Psoas muscle (tissue), 8 donors: ENCODE data around the gene DCAF4. TPM values are rescaled to one million over a fixed set of nuclear protein-coding genes. Genes with fewer than 3 reads are reported as not detected.

Experiments used
- ATAC-seq, 4 donors: fragments of 200-7000 bp; cut with Tn5 transposase; one replicate each; pipeline ENCODE4 v1.9.1; 2020; ENCODE audit warnings: moderate library complexity in 3 of 4, mild to moderate bottlenecking in 2 of 4
- DNase-seq, 2 donors: peaks; one replicate each; pipeline ENCODE4 v3.0.0-alpha.2; 2020
- H3K27ac ChIP-seq: fragments of 200-600 bp; one replicate; pipeline ENCODE4 v1.8.0; 2022
- H3K27me3 ChIP-seq, 3 donors: fragments of 200-600 bp in 1 of 3; one replicate each; pipeline versions ENCODE4 v1.6.1 to v1.8.0; 2013 to 2022; ENCODE audit warnings: low read length in 2 of 3, mild to moderate bottlenecking in 2 of 3, moderate library complexity in 1 of 3; ENCODE audit not compliant: insufficient read depth in 3 of 3
- H3K36me3 ChIP-seq, 2 donors: fragments of 200-600 bp in 1 of 2; one replicate each; pipeline versions ENCODE4 v1.6.1 to v1.8.0; 2013 to 2022; ENCODE audit warnings: low read depth in 1 of 2, mild to moderate bottlenecking in 1 of 2, moderate library complexity in 1 of 2; ENCODE audit not compliant: insufficient read depth in 1 of 2
- H3K4me1 ChIP-seq: fragments of 200-600 bp; one replicate; pipeline ENCODE4 v1.8.0; 2022
- H3K4me3 ChIP-seq: fragments of 200-600 bp; one replicate; pipeline ENCODE4 v1.8.0; 2022; ENCODE audit warnings: mild to moderate bottlenecking
- H3K9me3 ChIP-seq: fragments of 200-600 bp; one replicate; pipeline ENCODE4 v1.8.0; 2022
- CTCF ChIP-seq: fragments of 200-600 bp; IDR thresholded peaks from one replicate; pipeline ENCODE4 v1.8.0; 2022; ENCODE audit warnings: antibody characterized with exemption
- WGBS, 3 donors: extraction: QIAGEN DNeasy Blood & Tissue Kit; methylation state at CpG; one replicate each; pipeline versions ENCODE4 v1.1.6 to v1.1.7; 2013; 5-methylcytosine and 5-hydroxymethylcytosine counted together
- intact Hi-C, 2 donors: fragments of 100-400 bp; cut with DNase I; formaldehyde crosslinking; loops; one replicate each; pipeline versions ENCODE4 v1.11.0 to v1.14.2; 2022
- polyA plus RNA-seq, 3 donors: library from polyadenylated mRNA; stranded (reverse); fragments of 200-250 nt; gene quantifications; one replicate each; pipeline ENCODE4 v1.2.3, GENCODE V29; 2013
- total RNA-seq, 4 donors: library from RNA; stranded (reverse); fragmentation: NEBNext Ultra II Directional in 2 of 4; extraction: Animal tissue kit (Norgen Biotek cat#: 25700) in 2 of 4; gene quantifications; one replicate each; pipeline versions ENCODE4 v1.2.1 to v1.2.4, GENCODE V29; 2021 to 2023
- donor health status: healthy with polysubstance abuse.
- donor health status: DM: no; HTN: no; CAD: no; lungs with moderate emphysema.
- donor health status: Bipolar disorder and iron deficiency.
- donor health status: healthy.
- donor health status: DM: yes; HTN: yes; CAD: no.
- donor health status: DM: no; HTN: no; CAD: no.
- donor health status: DM: no; HTN: no; CAD: no.
- donor health status: DM: yes; HTN: yes; CAD: no.

The DCAF4 gene
- total and polyA plus RNA-seq, 7 donors = 11.1 to 26.0 (median 18.1) TPM

GRCh38 chr14:72904218-72904617, 22.0 kb upstream of the DCAF4 start:
- WGBS, 3 donors = 40 to 92% (median 48%) methylated on average over 1 of the region's 1 CpG
- Histone ChIP-seq H3K4me3 (no peak overlapping the region), H3K27me3 (no peaks in the 10 kb centered on the region), H3K9me3 (no peaks in the 10 kb centered on the region), H3K27ac (peak overlapping the region; percentile 7), H3K4me1 (peaks cover 42% of the 10 kb centered on the region), H3K36me3 (no peaks in the 10 kb centered on the region)
- DNase-seq (no peak), ATAC-seq (no peak)
- intact Hi-C loops = loop anchor here in 1 of 2 donors (5.0 kb wide), 3 partner anchors 92 to 387 kb away; no protein-coding TSS in a partner anchor
- TF ChIP-seq CTCF = no peak

- TF ChIP-seq CTCF = peak; percentile 93
- intact Hi-C loops = loop anchor here (1.0 to 5.0 kb wide), 4 partner anchors 93 to 389 kb away; no protein-coding TSS in a partner anchor
- H3K27me3 ChIP-seq = no peaks in the 10 kb centered on the region
- no peaks in the 10 kb centered on the region for H3K36me3 ChIP-seq
- peak; percentile 54 to 73 for DNase-seq
- H3K27ac ChIP-seq = peak overlapping the region; percentile 7
- WGBS, 3 donors = 23 to 25% (median 25%) methylated on average over 5 of the region's 5 CpGs
- no peak overlapping the region for H3K4me3 ChIP-seq
- ATAC-seq = peak; percentile 42 to 68 (median 48)
- H3K4me1 ChIP-seq = peaks cover 41% of the 10 kb centered on the region
- no peaks in the 10 kb centered on the region for H3K9me3 ChIP-seq
Observed at GRCh38 chr14:72904840-72905561, 21.3 kb upstream of the DCAF4 start.

GRCh38 chr14:72906316-72906715, 19.9 kb upstream of the DCAF4 start:
- Histone ChIP-seq H3K27ac (no peak overlapping the region), H3K27me3 (no peaks in the 10 kb centered on the region), H3K4me1 (peaks cover 36% of the 10 kb centered on the region), H3K4me3 (no peak overlapping the region), H3K9me3 (no peaks in the 10 kb centered on the region), H3K36me3 (no peaks in the 10 kb centered on the region)
- 49 to 62% (median 59%) methylated on average over 3 of the region's 3 CpGs for WGBS, 3 donors
- ATAC-seq = no peak
- no peak for DNase-seq
- intact Hi-C loops = no loop called here
- no peak for TF ChIP-seq CTCF

GRCh38 chr14:72906879-72907278, 19.4 kb upstream of the DCAF4 start:
- no peak for ATAC-seq
- H3K27me3 ChIP-seq = no peaks in the 10 kb centered on the region
- no peaks in the 10 kb centered on the region for H3K36me3 ChIP-seq
- DNase-seq = no peak
- no peaks in the 10 kb centered on the region for H3K9me3 ChIP-seq
- no peak overlapping the region for H3K4me3 ChIP-seq
- H3K4me1 ChIP-seq = peaks cover 34% of the 10 kb centered on the region
- no peak for TF ChIP-seq CTCF
- H3K27ac ChIP-seq = no peak overlapping the region
- intact Hi-C loops = no loop called here
- 42 to 82% (median 77%) methylated on average over 1 of the region's 1 CpG for WGBS, 3 donors
